ENCODE data around the gene RNASE9.
"Not testable (repeated sequence)": the region's sequence is repeated elsewhere in the genome, so short reads cannot be mapped to it uniquely, and the experiment has no call there.

The RNASE9 gene

DNA sequence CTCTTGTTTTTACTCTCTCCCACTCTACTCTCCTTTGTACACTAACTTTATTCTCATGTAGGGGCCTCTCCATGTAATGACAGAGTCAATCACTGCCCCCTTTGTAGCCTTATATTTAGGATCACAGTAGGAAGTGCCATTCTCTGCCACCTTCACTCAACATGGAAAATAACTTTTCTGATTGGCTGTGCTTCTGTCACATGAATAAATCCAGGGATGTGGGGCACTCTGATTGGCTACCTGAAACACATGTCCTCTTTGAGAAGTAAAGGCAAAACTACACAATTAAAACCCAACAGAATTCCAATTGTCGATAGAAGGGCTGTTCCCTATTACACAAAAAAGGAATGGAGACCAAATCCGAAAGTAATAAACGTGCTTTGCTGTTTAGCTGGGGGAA lies at the start of gene RNASE9:
Gene RNASE9, minus strand, starts transcription at position 87 of the 400 bp plus-strand sequence.
- no peak for DNase-seq

GRCh38 chr14:20610002-20610765 lies 49.3 kb upstream of the RNASE9 start:
- peak; percentile 63 for DNase-seq

GRCh38 chr14:20609215-20610001 lies 48.6 kb upstream of the RNASE9 start:
- peak; percentile 77 for DNase-seq

DNA sequence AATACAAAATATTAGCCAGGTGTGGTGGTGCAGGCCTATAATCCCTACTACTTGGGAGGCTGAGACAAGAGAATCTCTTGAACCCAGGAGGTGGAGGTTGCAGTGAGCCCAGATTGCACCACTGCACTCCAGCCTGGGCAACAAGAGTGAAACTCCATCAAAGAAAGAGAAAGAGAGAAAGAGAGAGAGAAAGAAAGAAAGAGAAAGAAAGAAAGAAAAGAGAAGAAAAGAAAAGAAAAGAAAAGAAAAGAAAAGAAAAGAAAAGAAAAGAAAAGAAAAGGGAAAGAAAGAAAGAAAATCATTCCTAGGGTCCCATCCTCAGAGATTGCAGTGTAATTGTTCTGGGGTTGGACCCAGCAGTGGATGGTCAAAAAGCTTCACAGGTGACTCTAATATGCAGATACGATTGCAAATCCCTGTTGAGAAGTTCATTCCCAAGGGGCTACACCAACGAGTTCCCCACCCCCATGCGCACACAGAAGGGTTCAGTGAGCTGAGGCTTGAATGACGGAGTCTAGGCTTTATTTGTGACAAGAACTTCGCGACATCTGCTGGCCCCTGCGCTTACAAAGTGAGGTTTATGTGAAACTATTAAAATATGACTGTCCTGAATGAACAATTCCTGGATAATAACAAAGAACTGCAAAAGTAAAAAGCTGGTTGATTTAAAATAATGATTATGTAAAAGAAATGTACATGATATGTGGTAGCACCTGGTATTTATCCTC lies 47.7 kb upstream of the RNASE9 start:
- DNase-seq, result no peak

- DNase-seq, result no peak
Observed at GRCh38 chr14:20607617-20608016, 46.8 kb upstream of the RNASE9 start.

- DNase-seq, result no peak
Observed at GRCh38 chr14:20606902-20607242, 46.0 kb upstream of the RNASE9 start.

- no peak for DNase-seq
Observed at GRCh38 chr14:20606190-20606901, 45.5 kb upstream of the RNASE9 start.

GRCh38 chr14:20603813-20604690 lies 43.2 kb upstream of the RNASE9 start:
- DNase-seq, result no peak

- no peak for DNase-seq
Observed at GRCh38 chr14:20602583-20602982, 41.7 kb upstream of the RNASE9 start.

- DNase-seq, result no peak
Observed at GRCh38 chr14:20601522-20601921, 40.7 kb upstream of the RNASE9 start.

DNA sequence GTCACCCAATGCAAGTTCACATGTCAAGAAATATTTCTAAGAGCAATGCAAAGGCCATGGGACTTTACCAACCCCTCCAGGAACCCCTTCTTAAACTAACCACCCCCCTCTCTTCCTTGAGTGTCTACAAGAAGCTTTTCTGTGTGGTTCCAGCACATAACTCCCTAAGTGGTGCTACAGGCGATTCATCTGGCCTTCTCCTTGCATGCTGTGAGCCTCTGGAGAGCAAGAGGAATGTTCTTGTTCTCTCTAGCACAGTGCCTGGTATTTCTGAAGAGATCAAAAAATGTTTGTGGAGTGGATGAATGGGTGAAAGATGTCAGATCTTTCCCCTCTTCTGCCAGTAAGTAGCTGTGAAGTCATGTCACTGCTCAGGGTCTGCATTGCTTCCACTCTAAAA lies 36.3 kb upstream of the RNASE9 start:
- DNase-seq, result no peak

DNA sequence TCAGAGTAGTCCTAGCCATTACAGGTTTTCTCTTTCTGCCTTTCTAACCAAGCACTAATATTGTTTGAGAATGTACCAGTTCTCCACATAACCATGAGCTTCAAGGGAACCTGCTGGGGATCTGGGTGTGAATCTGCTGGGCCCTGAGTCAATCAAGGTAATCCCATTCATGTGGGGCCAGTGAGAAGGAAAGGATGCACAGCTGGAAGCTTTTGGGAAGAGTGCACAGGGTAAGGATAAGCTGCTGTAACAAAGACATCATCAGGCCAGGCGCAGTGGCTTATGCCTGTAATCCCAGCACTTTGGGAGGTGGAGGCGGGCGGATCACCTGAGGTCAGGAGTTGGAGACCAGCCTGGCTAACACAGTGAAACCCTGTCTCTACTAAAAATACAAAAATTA lies 34.9 kb upstream of the RNASE9 start:
- DNase-seq, result not testable (repeated sequence)

- DNase-seq, result no peak
Observed at GRCh38 chr14:20592574-20592973, 31.7 kb upstream of the RNASE9 start.

GRCh38 chr14:20591235-20591634 lies 30.4 kb upstream of the RNASE9 start, which contains the start of gene RNASE12:
Gene RNASE12, minus strand, starts transcription at chr14:20591376. Its CDS starts 653 bp downstream, at chr14:20590723.
- no peak for DNase-seq

DNA sequence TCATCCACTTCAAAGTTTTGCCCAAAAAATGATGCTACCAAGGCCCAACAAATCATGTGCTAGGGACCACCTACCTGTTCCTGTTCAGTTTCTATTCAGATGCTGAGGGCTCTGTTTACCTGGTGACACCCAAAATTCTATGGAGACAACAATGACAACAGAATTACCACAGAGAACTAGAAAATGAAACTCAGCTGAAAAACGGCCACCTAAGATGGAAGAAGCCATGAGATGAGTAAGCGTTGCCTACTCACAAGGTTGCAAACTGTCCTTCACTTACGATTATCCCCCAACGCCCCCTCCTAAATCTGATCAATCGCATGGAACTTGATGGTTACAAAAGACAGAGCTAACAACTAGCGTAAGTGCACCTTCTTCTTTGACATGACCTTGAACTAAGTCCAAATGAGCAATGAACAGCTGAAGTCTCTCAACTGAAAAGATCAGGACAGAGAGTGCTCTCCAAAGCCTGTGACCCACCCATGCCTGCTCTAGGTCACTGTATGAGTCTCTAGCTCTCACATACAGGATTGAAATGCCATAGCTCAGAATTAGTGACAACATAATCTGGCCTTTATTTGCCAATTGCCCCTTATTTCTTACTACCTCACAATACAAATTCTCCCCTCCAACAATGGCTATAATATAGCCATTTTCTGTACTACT lies 26.8 kb upstream of the RNASE9 start, which contains the start of gene RNASE11:
Gene RNASE11, minus strand, starts transcription at position 513 of the 666 bp plus-strand sequence.
- no peak for DNase-seq

- DNase-seq, result no peak
Observed at GRCh38 chr14:20583908-20584307, 23.1 kb upstream of the RNASE9 start.

GRCh38 chr14:20583142-20583541 lies 22.3 kb upstream of the RNASE9 start:
- DNase-seq, result no peak

DNA sequence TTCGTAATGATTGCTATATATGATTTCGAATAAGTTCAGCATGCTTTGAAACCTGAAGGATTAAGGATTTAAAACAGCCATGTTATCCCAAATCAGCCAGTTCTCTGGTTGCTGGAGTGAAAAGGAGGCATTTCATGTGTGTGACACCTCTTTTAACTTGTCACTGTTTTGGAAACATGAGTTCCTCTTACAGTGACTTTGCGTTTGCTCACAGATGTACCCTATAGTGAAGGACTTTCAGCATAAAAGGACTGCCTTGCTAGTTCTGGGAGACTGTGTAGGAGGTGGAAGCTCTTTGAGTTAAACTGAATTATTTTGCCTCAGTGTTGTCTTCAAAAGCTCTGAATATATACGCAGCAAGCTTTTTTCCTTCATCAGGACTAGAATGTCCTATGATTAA lies 19.4 kb upstream of the RNASE9 start:
- DNase-seq, result no peak

DNA sequence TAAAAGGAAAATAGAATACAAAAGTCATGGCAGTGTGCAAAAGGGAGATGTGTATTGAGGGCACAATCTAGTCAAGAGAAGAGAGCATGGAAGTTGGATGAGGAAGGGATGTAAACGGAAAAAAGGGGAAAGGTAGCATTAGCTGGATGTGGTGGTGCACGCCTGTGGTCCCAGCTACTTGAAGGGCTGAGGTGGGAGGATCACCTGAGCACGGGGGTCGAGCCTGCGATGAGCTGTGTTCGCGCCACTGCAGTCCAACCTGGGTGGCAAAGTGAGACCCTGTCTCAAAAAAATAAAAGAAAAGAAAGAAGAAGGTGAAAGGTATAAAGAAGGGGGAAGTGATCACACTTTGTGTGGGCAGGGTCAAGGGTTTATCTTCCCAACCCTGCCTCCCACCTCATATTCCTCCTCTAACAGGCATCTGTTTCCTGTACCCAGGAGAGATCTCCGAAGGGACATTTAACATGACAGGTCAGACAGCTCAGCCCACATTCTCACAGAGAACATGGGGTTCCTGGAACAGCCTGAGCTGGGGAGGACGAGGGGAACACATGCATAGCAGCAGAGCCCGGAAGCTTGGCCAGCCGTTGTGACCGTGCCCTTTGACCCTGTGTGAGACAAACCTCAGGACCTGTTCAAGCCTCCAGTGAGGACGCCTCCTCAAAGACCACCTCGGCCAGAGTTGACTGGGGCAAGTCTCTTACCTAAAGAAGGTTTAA lies 18.1 kb upstream of the RNASE9 start:
- no peak for DNase-seq

DNA sequence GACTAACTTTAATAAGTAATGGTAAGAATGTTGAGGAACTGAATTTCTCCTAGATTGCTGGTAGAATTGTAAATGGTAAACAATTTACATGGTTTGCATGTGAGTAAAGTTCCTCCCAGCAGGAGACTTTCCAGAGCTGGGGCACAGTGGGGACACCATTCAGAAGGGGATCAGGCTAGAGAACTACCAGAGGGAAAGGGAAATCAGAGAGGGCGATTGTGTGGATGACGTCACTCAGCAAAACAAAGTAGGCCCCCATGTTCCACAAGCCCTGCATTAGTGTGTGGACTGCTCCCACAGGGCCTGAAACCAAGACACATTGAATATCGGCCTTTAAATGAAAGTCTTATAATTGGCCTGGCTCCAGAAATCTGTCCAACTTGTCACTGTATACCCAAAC lies 17.5 kb upstream of the RNASE9 start:
- no peak for DNase-seq

Data from NCI-H1436 (cell line).